CD4-positive, alpha-beta T cell treated with Interleukin-17A for 4 hours (primary cell): Measurements from ENCODE around the gene MDM1.

Experiments used
- DNase-seq: peaks from one replicate; pipeline ENCODE4 v3.0.0-alpha.2; 2020; ENCODE audit warnings: mixed read lengths

MDM1 gene

GRCh38 chr12:68319988-68320623 is 12.1 kb downstream of the MDM1 start:
- no peak for DNase-seq

GRCh38 chr12:68317047-68317667 is 15.0 kb downstream of the MDM1 start:
- DNase-seq, result peak; percentile 71

DNA sequence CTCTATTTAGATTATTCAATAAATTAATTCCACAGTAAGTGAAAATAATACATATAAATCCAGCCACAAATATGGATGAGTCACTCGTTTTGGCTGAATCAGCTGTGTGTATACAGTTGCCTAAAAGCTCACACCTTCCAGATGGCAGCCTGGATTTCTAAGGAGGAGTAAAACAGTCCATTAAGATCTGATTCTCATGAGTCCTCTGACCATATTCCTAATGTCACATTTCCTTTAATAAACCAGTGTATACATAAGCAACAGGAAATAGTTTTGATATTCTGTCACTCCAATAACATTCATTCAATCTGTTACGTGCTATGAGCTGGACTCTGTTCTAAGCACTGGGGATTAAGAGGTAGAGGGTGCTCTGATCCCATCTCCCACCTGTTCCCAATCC is 21.8 kb downstream of the MDM1 start:
- DNase-seq, result no peak

GRCh38 chr12:68306564-68306963 is 25.6 kb downstream of the MDM1 start:
- no peak for DNase-seq

- no peak for DNase-seq
Measured at GRCh38 chr12:68305278-68305677, 26.9 kb downstream of the MDM1 start.

GRCh38 chr12:68304626-68305025 is 27.5 kb downstream of the MDM1 start:
- DNase-seq, result no peak

DNA sequence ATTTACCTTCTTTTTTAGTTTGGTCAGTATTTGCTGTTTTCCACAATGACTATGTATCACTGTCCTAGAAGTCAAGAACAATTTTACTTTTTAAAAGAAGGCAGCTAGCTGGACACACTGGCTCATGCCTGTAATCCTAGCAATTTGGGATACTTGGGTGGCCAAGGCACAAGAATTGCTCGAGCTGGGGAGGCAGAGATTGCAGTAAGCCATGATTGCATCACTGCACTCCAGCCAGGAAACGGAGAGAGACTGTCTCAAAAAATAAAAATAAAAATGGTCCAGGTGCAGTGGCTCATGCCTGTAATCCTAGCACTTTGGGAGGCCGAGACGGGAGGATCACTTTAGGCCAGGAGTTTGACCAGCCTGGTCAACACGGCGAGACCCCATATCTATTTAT is 28.3 kb downstream of the MDM1 start:
- DNase-seq, result no peak

DNA sequence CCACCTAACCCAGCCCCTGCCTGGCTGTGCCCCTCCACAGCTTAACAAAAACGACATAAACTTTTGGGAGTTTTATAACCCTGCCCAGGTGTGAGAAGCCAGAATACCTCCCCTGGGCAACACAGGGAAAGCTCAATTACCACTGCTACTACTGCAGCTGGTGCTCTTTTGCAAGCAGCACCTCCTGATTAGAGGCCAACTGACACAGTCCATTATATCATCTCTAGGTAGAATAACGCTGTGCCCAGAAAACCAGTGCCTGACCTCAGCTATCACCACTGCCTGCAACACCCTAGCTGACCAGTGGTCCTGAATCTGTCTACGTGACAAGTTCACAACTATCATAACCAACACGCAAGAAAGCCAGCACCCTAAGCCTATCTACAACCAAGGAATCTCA is 34.2 kb downstream of the MDM1 start:
- no peak for DNase-seq

DNA sequence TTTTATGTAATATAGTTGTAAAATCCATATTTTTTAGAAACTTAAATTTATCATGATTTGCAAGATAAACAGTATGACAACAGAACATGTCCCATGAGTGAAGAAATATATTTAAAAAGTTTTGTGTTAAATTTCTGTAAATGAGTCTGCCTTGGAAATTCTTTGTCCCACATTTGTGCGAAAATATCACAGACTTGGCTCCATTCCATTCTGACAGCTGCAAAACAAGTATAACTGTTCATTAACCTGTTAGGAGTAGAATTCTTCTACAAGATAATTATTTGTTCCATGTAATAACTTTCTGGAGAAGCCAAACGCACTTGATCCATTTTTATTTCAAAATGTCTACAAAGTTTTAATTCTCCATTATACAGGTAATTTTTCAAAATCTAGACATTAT is 37.9 kb downstream of the MDM1 start:
- no peak for DNase-seq

DNA sequence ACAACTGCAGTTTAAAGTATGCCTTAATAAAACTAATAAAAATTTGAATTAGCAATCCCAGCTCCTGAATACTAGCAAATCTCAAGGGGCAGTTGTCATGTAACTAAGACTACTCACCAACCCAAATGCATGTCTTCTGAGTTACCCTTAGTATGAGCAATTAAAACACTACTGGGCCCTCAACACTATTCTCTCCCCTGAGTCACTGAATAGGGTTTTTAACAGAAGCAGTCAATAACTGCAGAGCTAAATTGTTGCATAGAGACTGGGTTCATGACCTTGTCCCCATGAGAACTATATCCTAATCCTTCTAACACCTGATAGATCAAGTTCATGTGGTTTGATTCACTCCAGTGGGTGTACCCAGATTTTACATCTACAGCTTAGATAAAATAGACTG is 38.8 kb downstream of the MDM1 start:
- DNase-seq, result no peak

DNA sequence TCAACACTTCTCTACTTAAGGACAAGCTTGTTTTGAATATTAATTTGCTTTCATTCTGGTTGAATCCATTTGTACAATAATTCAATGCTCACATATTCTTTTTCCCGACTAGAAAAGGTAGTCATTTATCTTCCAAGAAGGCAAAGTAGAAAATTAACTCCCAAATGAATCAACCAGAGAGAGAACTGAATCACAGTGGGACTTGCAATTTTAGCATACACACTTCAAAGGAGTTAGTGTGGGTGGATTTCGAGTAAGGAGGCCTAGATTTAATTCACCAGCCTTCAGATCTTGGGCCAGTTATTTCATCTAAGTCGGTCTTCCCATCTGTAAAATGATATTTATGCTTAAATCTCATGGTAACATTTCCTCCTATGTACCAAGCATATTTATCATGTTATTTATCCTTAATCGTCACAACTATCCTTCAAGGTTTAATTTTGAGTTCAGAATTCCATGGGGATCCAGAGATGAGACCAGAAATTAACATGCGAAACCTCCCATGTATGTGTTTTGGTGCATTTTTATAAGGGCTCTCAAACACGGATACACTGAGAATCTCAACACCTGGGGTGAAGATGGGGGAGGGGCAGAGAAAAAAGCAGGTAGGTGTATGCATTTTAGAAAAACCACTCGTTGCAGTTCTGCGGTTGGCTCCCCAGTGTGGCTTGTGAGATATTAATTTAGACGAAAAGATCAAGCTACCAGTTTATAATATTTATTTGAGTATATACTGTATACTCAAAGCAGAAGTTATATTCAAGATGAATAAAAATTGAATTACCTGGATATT is 39.8 kb downstream of the MDM1 start:
- no peak for DNase-seq

DNA sequence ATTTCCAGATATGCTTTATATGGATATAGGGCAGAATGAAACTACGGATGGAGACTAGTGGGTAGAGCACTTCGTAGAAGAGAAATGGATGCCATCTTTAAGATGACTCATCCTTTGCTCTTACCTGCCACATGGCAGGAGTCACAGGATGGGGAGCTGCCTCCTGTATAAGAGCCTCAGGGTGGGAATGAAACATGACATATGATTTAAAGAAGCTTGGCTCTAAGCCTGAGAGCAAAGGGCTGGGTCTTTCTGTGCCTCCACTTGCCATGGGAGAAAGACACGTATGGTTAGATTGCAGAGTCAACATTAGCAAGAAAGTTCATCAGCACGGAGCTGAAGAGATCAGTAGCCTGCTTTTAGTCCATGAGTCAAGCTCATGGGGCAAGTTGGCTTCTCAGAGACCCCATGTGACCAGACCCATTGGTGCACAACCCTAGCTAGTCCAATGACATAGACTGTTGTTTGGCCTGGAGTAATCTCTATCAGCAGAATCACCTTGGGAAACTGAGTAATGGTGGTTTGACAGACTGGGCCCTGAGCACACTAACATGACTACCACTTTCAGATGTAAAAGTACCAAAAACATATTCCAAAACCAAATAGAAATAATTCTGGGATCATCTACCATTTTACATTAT is 40.6 kb downstream of the MDM1 start:
- DNase-seq, result no peak

GRCh38 chr12:68290126-68290525 is 42.0 kb downstream of the MDM1 start:
- peak; percentile 32 for DNase-seq

- no peak for DNase-seq
Measured at GRCh38 chr12:68287106-68287505, 45.1 kb downstream of the MDM1 start.

- DNase-seq, result no peak
Measured at GRCh38 chr12:68286396-68286795, 45.8 kb downstream of the MDM1 start.

GRCh38 chr12:68285541-68285940 is 46.6 kb downstream of the MDM1 start:
- DNase-seq, result no peak

- DNase-seq, result no peak
Measured at GRCh38 chr12:68281322-68282077, 50.7 kb downstream of the MDM1 start.

DNA sequence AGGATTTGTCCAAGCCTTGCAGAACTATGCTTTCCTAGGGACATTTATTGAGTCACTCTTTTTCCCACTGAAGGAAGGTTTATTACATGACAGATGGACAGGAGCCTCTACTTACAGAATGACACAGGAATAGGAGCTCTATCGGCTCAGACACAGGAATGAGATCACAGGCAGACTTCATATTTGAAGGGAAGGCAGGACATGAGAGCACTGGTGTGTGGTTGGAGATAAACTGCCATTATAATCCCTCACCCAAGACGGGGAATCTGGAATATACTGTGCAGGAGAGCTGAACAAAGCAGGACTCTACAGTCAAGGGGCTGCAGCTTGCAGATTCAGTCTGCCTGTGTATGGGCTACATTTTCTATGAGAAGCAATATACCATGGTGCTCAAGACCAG is 51.9 kb downstream of the MDM1 start:
- no peak for DNase-seq

- DNase-seq, result no peak
Measured at GRCh38 chr12:68279227-68280054, 52.7 kb downstream of the MDM1 start.

DNA sequence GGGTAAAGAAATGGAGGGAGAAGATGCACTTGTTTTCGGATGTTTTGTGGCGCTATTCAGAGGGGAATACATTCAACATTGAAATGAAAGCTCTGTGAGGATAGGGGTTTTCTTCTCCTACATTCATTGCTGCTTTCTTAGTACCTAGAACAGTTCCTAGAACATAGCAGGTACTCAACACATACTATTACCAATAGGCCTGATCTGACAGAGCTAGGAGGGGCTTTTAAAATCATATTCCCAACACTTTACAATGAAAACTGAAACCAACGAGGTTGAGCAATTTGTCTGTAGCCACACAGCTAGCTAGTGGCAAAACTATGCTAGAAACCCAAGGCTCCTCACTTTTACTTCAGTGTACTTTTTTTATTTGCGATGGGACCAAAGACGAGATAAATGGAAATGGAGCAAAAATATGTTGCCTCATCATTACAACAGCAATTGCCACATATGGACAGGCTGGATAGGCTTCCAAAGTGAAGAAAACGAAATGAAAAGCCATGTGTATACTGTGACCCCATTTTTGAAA is 55.7 kb downstream of the MDM1 start:
- DNase-seq, result no peak

- no peak for DNase-seq
Measured at GRCh38 chr12:68272732-68273131, 59.4 kb downstream of the MDM1 start.

- DNase-seq, result no peak
Measured at GRCh38 chr12:68271346-68271745, 60.8 kb downstream of the MDM1 start.
